Activated B cell treated with CpG ODN at 0.5 μM for 24 hours (primary cell): ENCODE data around the gene LDAF1. TPM values are rescaled to one million over a fixed set of nuclear protein-coding genes. Genes with fewer than 3 reads are reported as not detected.
"Not testable (repeated sequence)": the region's sequence is repeated elsewhere in the genome, so short reads cannot be mapped to it uniquely, and the experiment has no call there.

Experiments
- ATAC-seq: fragments of 200-7000 bp; cut with Tn5 transposase; one replicate; pipeline ENCODE4 v1.10.0; 2021; ENCODE audit warnings: low read depth, mild to moderate bottlenecking, moderate library complexity
- CTCF ChIA-PET: fragments of 350-600 bp; sonication (Branson Sonifier 250); formaldehyde crosslinking; loops from one replicate; lab custom pipeline; 2021; ENCODE audit warnings: antibody characterized with exemption; lab: Charles Lee
- POLR2A ChIA-PET: fragments of 350-600 bp; sonication (Branson Sonifier 250); formaldehyde crosslinking; loops from one replicate; lab custom pipeline; 2021; ENCODE audit warnings: antibody characterized with exemption; lab: Charles Lee
- DNase-seq: peaks from one replicate; pipeline ENCODE4 v3.0.0; 2022
- H3K27ac Mint-ChIP-seq: one replicate; pipeline ENCODE4 v1.8.0; 2020; ENCODE audit warnings: mixed read lengths
- H3K27me3 Mint-ChIP-seq: one replicate; pipeline ENCODE4 v1.8.0; 2021; ENCODE audit warnings: mixed read lengths
- H3K36me3 Mint-ChIP-seq: one replicate; pipeline ENCODE4 v1.8.0; 2021; ENCODE audit warnings: low read depth, mixed read lengths
- H3K4me1 Mint-ChIP-seq: one replicate; pipeline ENCODE4 v1.8.0; 2021; ENCODE audit warnings: mixed read lengths
- H3K4me3 Mint-ChIP-seq: one replicate; pipeline ENCODE4 v1.8.0; 2020; ENCODE audit warnings: mild to moderate bottlenecking, mixed read lengths
- H3K9me3 Mint-ChIP-seq: one replicate; pipeline ENCODE4 v1.8.0; 2020; ENCODE audit warnings: mixed read lengths
- CTCF ChIP-seq: fragments of 200-600 bp; IDR thresholded peaks from one replicate; pipeline ENCODE4 v1.8.0; 2022; ENCODE audit warnings: antibody characterized with exemption, mild to moderate bottlenecking
- intact Hi-C: fragments of 100-400 bp; cut with micrococcal nuclease; formaldehyde crosslinking; loops from one replicate; pipeline ENCODE4 v1.15.1; 2024
- total RNA-seq: library from RNA; stranded (reverse); gene quantifications from 2 replicates; pipeline ENCODE4 v1.2.3, GENCODE V29; 2022

LDAF1 gene
- total RNA-seq, 1 donor from 2014 or later, result 17.2 TPM

- Mint-ChIP-seq H3K9me3 (peaks cover 10% of the 10 kb centered on the region), H3K36me3 (no peaks in the 10 kb centered on the region), H3K27ac (no peak overlapping the region), H3K4me1 (no peaks in the 10 kb centered on the region), H3K27me3 (peaks cover 17% of the 10 kb centered on the region), H3K4me3 (no peak overlapping the region)
- intact Hi-C loops, result no loop called here
- POLR2A ChIA-PET, result no interaction called here
- no peak for ATAC-seq
- no peak for DNase-seq
- CTCF ChIA-PET, result no interaction called here
- TF ChIP-seq CTCF, result no peak
Observed at GRCh38 chr16:21145738-21146137, 12.7 kb upstream of the LDAF1 start.

- ATAC-seq, result no peak
- no peak for TF ChIP-seq CTCF
- intact Hi-C loops, result no loop called here
- DNase-seq, result no peak
- Mint-ChIP-seq H3K27ac (no peak within 1 kb of the TSS), H3K27me3 (peaks cover 24% of the 10 kb centered on the region), H3K9me3 (no peaks in the 10 kb centered on the region), H3K36me3 (no peaks in the 10 kb centered on the region), H3K4me3 (no peak within 1 kb of the TSS), H3K4me1 (no peaks in the 10 kb centered on the region)
- POLR2A ChIA-PET, result interaction anchor here (0.7 kb wide), 1 partner anchor 1106 kb away, joined by 3 read pairs; no protein-coding TSS in a partner anchor
- CTCF ChIA-PET, result no interaction called here
Observed at GRCh38 chr16:21150375-21151001, 8.0 kb upstream of the LDAF1 start, which contains the start of gene DNAH3. Gene DNAH3 (minus strand): TSS chr16:21150846. CDS start chr16:21150319, 527 bp downstream.

- POLR2A ChIA-PET, result interaction anchor here (0.5 kb wide), 1 partner anchor 277 kb away, joined by 6 read pairs; no protein-coding TSS in a partner anchor
- intact Hi-C loops, result loop anchor here (2.0 kb wide), 1 partner anchor 14 kb away; no protein-coding TSS in a partner anchor
Observed at GRCh38 chr16:21152160-21153030, 6.1 kb upstream of the LDAF1 start.

GRCh38 chr16:21153124-21153729 lies 5.2 kb upstream of the LDAF1 start:
- CTCF ChIA-PET, H3K9me3 Mint-ChIP-seq, H3K27ac Mint-ChIP-seq, POLR2A ChIA-PET, H3K36me3 Mint-ChIP-seq, H3K4me3 Mint-ChIP-seq, ATAC-seq, DNase-seq: not testable (repeated sequence)
- peaks cover 11% of the 10 kb centered on the region for H3K4me1 Mint-ChIP-seq
- H3K27me3 Mint-ChIP-seq, result peaks cover 21% of the 10 kb centered on the region
- intact Hi-C loops, result loop anchor here (2.0 kb wide), 1 partner anchor 14 kb away; no protein-coding TSS in a partner anchor

More at GRCh38 chr16:21152160-21153030, 6.1 kb upstream of the LDAF1 start:
- H3K36me3 Mint-ChIP-seq, H3K4me1 Mint-ChIP-seq, ATAC-seq, H3K9me3 Mint-ChIP-seq, H3K4me3 Mint-ChIP-seq, H3K27ac Mint-ChIP-seq, DNase-seq, CTCF ChIA-PET: not testable (repeated sequence)
- peaks cover 24% of the 10 kb centered on the region for H3K27me3 Mint-ChIP-seq

GRCh38 chr16:21156011-21156410 lies 2.5 kb upstream of the LDAF1 start:
- POLR2A ChIA-PET, intact Hi-C loops, H3K27ac Mint-ChIP-seq, H3K9me3 Mint-ChIP-seq, DNase-seq, H3K4me3 Mint-ChIP-seq, ATAC-seq, H3K36me3 Mint-ChIP-seq, CTCF ChIA-PET, H3K27me3 Mint-ChIP-seq: not testable (repeated sequence)
- peaks cover 20% of the 10 kb centered on the region for H3K4me1 Mint-ChIP-seq

GRCh38 chr16:21156767-21157467 lies 1.6 kb upstream of the LDAF1 start:
- Mint-ChIP-seq H3K4me3 (peak overlapping the region; percentile 24), H3K36me3 (peaks cover 11% of the 10 kb centered on the region), H3K4me1 (peaks cover 20% of the 10 kb centered on the region), H3K27ac (no peak overlapping the region), H3K9me3 (no peaks in the 10 kb centered on the region), H3K27me3 (no peaks in the 10 kb centered on the region)
- no peak for TF ChIP-seq CTCF
- DNase-seq, result no peak
- no peak for ATAC-seq
- POLR2A ChIA-PET, result no interaction called here
- intact Hi-C loops, result no loop called here
- CTCF ChIA-PET, result interaction anchor here (0.6 to 2.0 kb wide), 7 partner anchors 25 to 1218 kb away, joined by 3 to 6 read pairs (median 4); partner anchors contain the start of gene CRYM
